HL-60/S4 (cell line): Measurements from ENCODE around the gene NUBPL.
"Not testable (repeated sequence)": the region's sequence is repeated elsewhere in the genome, so short reads cannot be mapped to it uniquely, and the experiment has no call there.

Source experiments
- in situ Hi-C: fragments of 300-500 bp; cut with MboI; formaldehyde crosslinking; loops from 2 replicates; pipeline ENCODE4 v1.14.3; 2022; ENCODE audit warnings: low sequenced_read_pairs

Gene NUBPL

DNA sequence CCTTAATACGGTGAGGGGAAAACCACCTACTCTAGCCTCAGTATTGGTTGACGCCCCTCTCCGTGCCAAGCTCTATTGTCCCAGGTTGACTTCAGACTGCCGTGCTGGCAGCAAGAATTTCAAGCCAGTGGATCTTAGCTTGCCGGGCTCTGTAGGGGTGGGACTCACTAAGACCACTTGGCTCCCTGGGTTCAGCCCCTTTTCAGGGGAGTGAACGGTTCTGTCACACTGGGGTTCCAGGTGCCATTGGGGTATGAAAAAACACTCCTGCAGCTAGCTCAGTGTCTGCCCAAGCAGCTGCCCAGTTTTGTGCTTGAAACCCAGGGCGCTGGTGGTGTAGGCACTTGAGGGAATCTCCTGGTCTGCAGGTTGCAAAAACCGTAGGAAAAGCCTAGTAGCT is 107.1 kb downstream of the NUBPL start:
- in situ Hi-C loops: no loop called here

DNA sequence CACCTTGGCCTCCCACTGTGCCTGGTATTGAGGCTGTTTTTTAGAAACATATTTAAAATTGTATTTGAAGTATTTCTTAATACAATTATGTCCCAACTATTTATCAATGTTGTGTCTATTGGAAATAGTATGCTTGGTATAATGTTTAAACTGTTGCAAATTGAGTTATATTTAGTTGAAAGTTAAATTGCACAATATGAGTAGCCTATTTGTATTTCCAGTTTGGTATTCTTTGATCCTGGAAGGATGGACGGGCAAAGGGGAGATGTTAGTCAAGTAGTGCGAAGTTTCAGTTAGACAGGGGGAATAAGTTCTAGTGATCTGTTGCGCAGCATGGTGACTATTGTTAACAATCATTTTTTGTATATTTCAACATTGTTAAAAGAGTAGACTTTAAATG is 111.5 kb downstream of the NUBPL start:
- in situ Hi-C loops: no loop called here

DNA sequence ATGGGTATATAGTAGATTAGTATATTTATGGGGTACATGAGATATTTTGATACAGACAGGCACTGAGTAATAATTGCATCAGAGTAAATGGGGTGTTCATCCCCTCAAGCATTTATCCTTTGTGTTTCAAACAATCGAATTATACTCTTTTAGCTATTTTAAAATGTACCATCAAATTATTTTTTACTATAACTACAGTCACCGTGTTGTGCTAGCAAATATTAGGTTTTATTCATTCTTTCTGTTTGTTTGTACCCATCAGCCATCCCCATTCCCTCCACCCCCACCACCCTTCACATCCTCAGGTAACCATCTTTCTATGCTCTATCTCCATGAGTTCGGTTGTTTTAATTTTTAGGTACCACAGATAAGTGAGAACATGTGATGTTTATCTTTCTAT is 115.8 kb downstream of the NUBPL start:
- in situ Hi-C loops: no loop called here

DNA sequence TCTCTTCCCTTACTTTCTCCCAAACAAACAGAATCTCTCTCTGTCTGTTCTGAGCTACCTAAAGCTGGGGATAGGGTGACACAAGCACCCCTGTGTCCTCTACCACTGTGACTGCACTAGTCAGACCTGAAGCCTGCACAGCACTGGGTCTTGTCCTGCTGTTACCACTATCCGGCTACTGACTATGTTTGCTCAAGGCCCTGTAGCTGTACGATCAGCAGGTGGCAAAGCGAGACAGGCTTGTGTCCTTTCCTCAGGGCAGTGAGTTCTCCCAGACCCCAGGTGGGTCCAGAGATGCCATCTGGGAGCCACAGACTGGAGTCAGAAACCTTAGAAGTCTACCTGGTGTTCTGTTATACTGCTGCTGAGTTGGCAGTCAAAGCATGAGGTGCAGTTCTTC is 116.4 kb downstream of the NUBPL start:
- in situ Hi-C loops: no loop called here

DNA sequence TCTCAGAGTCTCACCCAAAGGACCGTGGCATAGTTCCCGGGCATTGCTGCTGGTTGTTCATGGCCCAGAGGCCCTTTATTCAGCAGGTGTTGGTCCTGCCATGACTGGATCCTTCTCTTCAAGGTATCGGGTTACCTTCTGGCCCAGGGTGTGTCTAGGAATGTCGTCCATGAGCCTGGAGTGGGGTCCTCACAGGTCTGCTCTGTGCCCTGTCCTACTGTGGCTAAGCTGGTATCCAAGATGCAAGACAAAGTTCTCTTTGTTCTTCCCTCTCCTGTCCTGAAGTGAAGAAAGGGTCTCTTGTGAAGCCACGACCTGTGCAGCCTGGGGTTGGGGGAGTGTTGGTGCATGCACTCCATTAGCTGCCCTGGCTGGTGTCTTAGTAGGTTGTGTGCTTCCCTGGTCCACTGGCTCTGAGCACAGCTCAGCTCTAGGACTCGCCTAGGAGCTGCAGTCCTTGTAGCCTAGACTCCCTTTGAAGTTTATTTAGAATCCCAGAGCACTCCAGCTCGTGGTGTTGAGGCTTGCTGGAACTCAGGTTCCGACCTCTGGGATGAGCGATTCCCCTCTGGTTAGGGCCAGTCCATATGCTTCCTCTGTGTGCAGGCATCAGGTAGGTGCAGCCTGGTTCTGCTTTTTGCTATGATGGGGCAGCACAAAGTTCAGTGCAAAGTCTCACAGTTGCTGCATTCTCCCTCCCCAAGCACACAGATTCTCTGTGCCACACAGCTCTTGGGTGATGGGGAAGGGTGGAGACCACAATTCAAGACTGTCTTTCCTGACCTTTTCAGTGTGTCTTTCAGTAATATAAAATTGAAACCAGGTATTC is 117.4 kb downstream of the NUBPL start:
- in situ Hi-C loops: no loop called here

DNA sequence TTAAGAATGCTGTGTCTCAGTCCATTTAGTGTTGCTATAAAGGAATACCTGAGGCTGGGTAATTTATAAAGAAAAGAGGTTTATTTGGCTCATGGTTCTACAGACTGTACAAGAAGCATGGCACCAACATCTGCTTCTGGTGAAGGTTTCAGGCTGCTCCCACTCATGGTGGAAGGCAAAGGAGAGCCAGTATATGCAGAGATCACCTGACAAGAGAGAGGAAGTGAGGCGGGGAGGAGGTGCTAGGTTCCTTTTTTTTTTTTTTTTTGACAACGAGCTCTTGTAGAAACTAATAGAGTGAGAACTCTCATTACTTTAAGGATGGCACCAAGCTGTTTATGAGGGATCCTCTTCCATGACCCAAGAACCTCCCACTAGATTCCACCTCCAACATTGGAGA is 121.6 kb downstream of the NUBPL start:
- in situ Hi-C loops: no loop called here

DNA sequence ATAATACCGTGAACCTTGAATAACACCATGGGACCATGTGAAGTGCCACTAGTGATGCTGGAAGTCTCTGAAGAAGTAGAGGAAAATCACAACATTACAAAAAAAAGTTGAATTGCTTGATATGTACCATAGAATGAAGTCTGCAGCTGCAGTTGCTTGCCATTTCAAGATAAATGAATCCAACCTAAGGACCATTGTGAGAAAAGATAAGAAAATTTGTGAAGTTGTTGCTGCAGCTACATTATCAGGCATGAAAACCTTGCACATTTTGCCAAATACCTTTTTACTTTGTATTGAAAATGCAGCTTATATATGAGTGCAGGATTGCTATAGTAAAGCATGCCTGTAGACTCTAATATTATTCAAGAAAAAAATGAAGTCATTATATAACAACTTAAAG is 126.5 kb downstream of the NUBPL start:
- in situ Hi-C loops: no loop called here

DNA sequence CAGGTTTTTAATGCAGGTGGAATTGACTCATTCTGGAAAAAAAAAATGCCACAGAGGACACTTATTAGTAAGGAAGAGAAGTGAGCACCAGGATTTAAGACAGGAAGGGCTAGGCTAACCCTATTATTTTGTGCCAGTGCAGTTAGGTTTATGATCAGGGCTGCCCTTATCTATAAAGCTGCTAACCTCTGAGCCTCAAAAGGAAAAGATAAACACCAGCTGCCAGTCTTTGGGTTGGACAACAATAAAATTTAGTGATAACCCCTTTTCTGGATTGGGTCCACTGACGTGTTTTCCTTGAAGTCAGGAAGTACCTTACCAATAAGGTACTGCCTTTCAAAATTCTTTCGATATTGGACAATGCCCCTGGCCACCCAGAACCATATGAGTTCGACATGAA is 128.9 kb downstream of the NUBPL start:
- in situ Hi-C loops: no loop called here

DNA sequence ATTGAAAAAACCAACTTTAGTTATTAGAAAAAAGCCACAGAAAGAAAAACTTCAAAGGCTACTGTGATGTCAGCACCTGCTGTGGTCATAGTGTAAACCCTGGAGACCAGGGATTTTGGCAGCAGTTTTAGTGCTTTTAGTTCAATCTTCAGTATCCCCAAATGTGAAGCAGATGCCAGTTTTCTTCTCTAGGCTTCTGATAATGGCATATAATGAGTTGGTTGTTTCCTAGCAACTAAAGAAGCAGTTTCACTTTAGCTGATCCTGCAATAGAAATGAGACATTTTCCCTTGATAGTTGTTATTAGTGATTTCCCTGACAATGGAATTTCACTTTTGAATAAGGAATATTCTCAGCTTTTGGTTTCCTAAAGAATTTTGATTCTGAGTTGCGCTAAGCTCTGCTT is 131.2 kb downstream of the NUBPL start:
- in situ Hi-C loops: no loop called here

DNA sequence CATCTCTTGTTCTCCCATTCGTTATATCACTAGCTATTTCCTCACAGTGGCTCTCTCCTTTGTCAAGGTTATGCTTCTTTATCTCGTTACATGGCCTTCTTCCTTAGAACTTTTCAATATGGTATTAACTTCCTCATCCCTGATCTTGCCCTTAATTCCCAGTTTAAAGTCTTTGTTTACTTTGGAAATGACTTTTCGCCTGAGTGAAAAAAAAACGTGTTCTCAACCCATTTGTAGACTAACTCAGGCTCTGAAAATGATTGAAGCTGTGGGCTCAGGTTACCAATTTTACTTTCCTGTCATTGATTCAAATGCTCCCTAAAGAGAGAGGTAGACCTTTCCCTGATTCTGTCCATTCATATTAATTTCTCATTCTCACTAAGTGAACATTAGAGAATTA is 135.2 kb downstream of the NUBPL start:
- in situ Hi-C loops: no loop called here

DNA sequence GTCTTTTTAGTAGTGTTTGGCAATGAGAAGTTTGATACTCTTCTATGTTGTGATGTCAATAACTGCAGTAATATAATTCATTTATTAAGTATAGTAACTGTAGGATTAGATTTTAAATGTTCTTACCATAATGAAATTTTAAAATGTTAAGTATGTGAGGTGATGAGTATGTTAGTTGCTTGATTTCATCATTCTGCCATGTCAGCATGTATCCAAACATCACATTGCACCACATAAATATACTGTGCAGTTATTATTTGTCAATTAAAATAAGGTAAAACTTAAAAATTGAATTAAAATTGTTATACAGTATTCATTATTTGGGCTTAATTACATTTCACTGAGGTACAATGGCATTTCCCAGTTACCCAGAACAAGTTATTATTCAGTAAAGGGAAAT is 138.6 kb downstream of the NUBPL start:
- in situ Hi-C loops: no loop called here

DNA sequence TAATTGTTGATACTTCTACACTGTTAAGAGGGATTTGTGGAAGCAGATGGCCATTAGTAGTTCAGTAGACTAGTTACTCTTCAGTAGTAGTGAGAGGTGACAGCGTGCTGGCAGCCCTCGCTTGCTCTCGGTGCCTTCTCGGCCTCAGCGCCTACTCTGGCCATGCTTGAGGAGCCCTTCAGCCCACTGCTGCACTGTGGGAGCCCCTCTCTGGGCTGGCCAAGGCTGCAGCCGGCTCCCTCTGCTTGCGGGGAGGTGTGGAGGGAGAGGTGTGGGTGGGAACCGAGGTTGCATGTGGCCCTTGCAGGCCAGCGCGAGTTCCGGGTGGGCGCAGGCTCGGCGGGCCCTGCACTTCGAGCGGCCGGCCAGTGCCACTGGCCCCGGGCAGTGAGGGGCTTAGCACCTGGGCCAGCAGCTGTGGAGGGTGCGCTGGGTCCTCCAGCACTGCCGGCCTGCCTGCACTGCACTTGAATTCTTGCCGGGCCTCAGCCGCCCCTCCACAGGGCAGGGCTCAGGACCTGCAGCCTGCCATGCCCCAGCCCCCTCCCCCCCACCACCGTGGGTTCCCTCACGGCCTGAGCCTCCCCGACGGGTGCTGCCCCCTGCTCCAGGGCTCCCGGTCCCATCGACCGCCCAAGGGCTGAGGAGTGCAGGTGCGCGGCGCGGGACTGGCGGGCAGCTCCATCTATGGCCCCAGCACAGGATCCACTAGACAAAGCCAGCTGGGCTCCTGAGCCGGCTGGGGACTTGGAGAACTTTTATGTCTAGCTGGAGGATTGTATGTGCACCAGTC is 139.3 kb downstream of the NUBPL start:
- in situ Hi-C loops: no loop called here

DNA sequence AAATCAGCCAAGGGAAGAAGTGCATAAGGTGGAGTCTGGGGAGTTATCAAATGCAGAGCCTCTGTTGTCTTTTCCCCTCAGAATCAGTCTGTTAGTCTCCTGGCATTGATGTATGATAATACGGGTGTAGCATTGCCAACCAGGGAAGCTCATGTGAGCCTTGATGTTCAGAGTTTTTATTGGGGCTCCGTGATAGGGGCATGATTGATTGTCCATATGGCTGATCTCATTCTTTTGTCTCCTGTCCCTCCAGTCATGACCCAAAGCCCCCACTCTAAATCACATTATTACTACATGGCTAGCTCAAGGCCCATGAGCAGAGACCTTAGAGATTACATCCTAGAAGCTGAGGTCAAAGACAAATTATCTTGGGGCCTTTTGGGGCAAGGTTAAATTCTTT is 140.9 kb downstream of the NUBPL start:
- in situ Hi-C loops: no loop called here

DNA sequence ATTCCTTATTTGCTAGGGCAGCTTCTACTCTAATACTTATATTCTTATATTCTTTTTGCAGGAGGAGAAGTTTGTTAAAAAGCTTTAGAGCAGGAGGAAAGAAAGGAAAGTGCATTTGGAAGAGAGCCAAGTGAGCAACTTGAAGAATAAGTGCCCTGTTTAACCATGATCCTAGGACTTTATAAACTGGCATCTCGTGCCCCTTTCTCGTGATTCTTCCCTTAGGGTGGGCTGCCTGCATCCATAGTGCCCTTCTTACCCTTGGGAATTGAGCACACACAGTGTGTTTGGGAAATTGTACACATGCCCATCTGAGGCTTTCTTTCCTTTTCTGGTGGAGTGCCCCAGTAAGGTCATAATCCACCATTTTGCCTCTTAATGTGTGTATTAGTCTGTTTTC is 141.9 kb downstream of the NUBPL start:
- in situ Hi-C loops: no loop called here

DNA sequence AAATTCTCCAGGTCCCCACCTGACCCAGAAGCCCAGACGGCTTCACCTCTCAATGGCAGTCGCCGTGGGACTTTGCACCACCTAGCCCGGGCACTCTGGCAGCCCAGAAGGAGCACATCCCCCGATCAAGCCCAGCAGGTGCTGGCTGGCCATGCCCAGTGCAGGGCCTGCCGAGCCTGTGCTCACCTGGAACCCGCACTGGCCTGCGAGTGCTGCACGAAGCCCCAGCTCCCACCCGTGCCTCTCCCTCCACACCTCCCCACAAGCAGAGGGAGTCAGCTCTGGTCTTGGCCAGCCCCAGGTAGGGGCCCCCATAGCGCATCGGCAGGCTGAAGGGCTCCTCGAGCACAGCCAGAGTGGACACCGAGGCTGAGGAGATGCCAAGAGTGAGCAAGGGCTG is 144.5 kb downstream of the NUBPL start:
- in situ Hi-C loops: no loop called here

DNA sequence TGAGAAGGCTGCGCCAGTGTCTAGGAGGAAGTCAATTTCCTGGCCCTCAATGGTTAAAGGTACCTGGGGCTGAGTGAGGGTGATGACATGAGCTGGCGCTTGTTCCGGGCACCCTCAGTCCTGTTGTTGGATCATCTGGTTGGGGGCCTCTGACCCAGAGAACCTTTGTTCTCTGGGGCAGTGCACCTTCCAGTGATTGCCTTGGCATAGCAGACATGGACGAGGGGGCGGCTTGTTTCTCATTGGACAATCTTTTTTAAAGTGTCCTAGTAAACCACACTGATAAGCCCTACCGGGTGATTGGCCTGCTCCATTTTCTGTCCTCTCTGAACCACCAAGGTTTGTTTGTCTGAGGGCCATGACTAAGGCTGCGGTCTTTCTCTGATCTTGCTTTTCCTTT is 147.5 kb downstream of the NUBPL start:
- in situ Hi-C loops: not testable (repeated sequence)

DNA sequence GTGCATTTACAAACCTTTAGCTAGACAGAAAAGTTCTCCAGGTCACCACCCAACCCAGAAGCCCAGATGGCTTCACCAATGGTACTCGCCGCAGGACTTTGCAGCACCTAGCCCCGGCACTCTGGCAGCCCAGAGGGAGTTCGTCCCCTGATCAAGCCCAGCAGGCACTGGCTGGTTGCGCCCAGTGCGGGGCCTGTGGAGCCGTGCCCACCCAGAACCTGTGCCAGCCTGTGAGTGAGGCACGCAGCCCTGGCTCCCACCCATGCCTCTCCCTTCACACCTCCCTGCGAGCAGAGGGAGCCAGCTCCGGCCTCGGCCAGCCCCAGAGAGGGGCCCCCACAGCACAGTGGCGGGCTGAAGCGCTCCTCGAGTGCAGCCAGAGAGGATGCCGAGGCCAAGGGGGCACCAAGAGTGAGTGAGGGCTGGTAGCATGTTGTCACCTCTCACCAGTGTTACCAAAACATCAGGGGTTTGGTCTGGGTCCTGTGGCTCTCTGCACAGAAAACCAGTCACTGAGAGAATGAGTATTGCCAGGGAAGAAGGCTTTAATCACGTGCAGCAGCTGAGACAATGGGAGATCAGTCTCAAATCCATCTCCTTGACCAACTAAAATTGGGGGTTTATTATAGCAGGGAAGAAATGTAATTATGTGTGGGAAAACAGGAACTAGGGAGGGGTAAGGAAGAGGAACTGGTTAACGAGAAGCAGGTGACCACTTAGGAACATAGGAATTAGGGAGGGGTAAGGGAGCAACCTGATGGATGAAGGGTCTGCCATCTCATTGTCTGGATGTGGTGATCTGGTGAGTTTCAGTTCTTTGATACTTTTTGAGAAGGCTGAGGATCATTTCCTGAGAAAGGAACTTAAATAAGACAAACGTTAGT is 151.3 kb downstream of the NUBPL start:
- in situ Hi-C loops: no loop called here

DNA sequence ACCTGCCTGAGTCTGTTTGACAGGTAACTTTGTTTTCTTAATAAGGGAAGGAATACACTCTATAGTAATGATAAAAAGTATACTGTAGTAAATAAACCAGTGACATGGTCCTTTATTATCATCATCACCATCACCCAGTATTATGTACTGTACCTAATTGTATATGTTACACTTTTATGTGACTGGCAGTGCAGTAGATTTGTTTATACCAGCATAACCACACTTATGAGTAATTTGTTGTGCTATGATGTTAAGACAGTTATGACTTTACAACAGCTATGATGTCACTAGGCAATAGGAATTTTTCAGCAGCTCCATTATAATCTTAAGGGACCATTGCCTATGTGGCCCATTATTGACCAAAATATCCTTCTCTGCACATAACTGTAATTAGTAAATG is 155.0 kb downstream of the NUBPL start:
- in situ Hi-C loops: no loop called here

DNA sequence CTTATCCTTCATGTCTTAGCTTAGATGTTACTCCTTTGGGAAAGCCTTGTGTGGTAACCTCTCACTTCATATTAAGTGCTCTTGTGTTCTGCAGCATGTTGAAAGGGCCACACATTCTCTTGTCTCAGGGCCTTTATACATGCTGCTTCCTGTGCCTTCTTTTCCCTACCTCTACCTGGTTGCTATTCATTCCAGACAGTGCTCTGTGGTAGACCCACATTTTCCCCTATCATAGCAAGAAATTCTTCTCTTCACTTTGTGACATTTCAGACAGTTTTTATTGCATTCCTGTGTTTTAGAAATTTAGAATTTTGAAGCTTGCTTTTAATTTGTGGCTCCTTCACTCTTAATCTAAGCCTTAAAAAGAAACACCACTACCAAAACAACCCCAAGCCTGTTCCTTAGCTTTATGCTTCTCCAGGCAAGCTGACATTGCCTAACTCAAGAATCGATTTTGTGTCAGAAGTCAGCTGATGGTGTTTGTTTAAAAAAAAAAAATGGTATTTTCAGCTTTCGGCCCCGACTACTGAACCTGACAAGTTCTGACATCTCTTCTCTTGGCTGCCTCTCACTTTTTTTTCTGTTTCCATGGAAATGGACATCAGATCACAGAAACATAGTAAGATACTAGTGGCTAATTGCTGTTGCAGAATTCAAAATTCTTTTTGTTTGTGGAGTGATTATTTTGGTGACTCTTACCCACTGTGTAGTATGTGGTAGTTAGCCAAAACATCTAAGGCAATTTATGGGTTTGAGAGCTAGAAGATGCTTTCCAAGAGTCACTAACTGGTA is 156.3 kb downstream of the NUBPL start:
- in situ Hi-C loops: no loop called here

DNA sequence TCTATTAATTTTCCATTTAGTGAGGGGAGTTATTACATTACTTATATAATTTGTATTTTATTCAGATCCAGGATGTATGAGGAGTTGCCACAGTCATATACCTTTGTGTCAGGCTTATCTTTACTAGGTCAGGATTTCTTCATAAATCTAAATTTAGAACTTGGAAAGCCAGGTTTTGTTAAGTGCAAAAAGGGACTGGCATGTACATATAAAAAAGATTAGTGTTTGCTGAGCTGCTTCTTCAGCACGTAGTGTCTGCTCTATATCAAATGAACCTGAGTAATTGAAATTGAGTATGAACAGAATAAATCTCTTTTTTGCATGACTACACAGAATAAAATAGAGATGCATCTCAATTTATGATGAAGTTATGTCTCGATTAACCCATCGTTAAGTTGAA is 157.4 kb downstream of the NUBPL start:
- in situ Hi-C loops: no loop called here

DNA sequence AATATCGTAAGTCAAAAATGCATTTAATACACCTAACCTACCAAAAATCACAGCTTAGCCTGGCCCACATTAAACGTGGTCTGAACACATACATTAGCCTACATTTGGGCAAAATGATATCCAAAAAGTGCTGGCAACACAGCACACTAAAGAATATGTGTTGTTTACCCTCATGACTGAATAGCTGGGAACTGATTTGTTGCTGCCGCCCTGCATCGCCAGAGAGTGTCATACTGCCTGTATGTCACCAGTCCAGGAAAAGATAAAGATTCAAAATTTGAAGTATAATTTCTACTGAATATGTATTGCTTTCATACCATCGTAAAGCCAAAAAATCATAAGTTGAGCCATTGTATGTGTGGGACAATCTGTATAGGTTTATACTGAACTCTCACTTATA is 157.8 kb downstream of the NUBPL start:
- in situ Hi-C loops: no loop called here
